Measurements from ENCODE around the gene RHBDD2. TPM values are rescaled to one million over a fixed set of nuclear protein-coding genes. Genes with fewer than 3 reads are reported as not detected.

RHBDD2 gene
- total and polyA plus RNA-seq, 10 donors, result 30.5 to 69.2 (median 47.0) TPM

DNA sequence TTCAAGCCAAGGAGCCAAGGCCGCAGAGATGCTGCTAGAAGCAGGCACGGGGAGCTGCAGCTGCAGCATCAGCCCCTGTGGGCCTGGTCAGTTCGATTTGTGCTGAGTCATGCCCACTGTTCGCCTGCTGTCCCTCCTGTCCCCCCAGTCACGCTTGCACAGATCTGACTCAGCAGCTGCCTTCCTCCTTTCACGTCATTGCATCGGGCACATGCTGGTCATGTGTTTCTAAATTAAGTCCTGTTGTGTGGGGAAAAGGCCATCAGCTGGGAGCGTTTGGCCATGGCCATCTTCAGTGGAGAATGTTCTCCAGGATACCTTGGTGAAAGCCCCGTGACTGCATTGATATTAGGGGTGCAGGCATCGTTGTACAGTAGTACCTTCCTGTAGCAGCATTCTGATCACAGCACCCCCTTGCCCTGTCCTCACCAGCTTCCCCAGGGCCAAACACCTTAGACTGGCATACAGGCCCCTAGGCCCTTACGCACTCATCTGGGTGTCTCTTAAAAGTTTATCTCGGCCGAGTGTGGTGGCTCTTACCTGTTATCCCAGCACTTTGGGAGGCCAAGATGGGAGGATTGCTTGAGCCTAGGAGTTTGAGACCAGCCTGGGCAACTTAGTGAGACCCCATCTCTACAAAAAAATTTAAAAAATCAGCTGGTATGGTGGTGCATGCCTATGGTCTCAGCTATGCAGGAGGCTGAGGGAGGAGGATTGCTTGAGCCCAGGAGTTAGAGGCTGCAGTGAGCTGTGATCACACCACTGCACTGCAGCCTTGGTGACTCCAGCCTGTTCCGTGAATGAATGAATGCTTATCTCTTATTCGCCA lies 59.3 kb downstream of the RHBDD2 start:
- H3K27me3 ChIP-seq (replicated peaks in 1 of 7), result no peaks in the 10 kb centered on the region
- DNase-seq, result no peak
- H3K4me1 ChIP-seq, result peaks cover 0 to 19% (median 0%) of the 10 kb centered on the region in 6 donors
- no peaks in the 10 kb centered on the region for H3K9me3 ChIP-seq
- no peak overlapping the region for H3K4me3 ChIP-seq
- intact Hi-C loops (cut with DNase I; ENCODE audit: low total_unique reads), result no loop called here
- TF ChIP-seq, protein P1, sequence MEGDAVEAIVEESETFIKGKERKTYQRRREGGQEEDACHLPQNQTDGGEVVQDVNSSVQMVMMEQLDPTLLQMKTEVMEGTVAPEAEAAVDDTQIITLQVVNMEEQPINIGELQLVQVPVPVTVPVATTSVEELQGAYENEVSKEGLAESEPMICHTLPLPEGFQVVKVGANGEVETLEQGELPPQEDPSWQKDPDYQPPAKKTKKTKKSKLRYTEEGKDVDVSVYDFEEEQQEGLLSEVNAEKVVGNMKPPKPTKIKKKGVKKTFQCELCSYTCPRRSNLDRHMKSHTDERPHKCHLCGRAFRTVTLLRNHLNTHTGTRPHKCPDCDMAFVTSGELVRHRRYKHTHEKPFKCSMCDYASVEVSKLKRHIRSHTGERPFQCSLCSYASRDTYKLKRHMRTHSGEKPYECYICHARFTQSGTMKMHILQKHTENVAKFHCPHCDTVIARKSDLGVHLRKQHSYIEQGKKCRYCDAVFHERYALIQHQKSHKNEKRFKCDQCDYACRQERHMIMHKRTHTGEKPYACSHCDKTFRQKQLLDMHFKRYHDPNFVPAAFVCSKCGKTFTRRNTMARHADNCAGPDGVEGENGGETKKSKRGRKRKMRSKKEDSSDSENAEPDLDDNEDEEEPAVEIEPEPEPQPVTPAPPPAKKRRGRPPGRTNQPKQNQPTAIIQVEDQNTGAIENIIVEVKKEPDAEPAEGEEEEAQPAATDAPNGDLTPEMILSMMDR (IDR thresholded peaks at IDR 0.05 in 8 of 11, conservative IDR thresholded peaks at IDR 0.05 in 3 of 11), result no peak
- peak; percentile 53 to 74 (median 69) for TF ChIP-seq POLR2AphosphoS5 (IDR thresholded peaks at IDR 0.05)
- TF ChIP-seq POLR2A (IDR thresholded peaks at IDR 0.05), result no peak
- H3K36me3 ChIP-seq, result peaks cover 0 to 31% (median 0%) of the 10 kb centered on the region in 6 donors
- 67 to 82% (median 80%) methylated on average over 13 to 15 of the region's 15 CpGs for WGBS, 5 donors
- H3K27ac ChIP-seq, result peak overlapping the region in 2 of 8 donors; percentile 6 to 33

Small RNA genes lying within 50 kb of the gene (microRNA-seq; reads per million reads assigned to microRNA genes)
- gene MIR4651, result 0.70 to 1.8 (median 0.85) reads per million in 3 donors

Other genes with a start within 250 kb of the RHBDD2 start
- gene HIP1, start 140.1 kb upstream of the RHBDD2 start, total RNA-seq, result 10 to 100 TPM; 32.0 to 52.6 (median 43.0) TPM
- 1 to 10 TPM; 3.4 to 6.4 (median 3.6) TPM for gene HIP1, start 140.1 kb upstream of the RHBDD2 start, polyA plus RNA-seq
- not detected for gene CCL26, start 106.8 kb upstream of the RHBDD2 start, total RNA-seq
- under 1 TPM in 2 of 3 donors, not detected in 1; 0.35 to 0.41 TPM for gene CCL26, start 106.8 kb upstream of the RHBDD2 start, polyA plus RNA-seq
- gene CCL24, start 65.2 kb upstream of the RHBDD2 start, total RNA-seq, result 100 to 1,000 TPM in 4 of 7 donors, 10 to 100 TPM in 3; 39.5 to 321 (median 198) TPM
- 10 to 100 TPM in 1 of 3 donors, 1 to 10 TPM in 2; 3.8 to 11.1 (median 6.8) TPM for gene CCL24, start 65.2 kb upstream of the RHBDD2 start, polyA plus RNA-seq
- 100 to 1,000 TPM; 103 to 170 (median 139) TPM for gene POR, start 36.1 kb downstream of the RHBDD2 start, total RNA-seq
- 10 to 100 TPM; 49.1 to 83.0 (median 61.4) TPM for gene POR, start 36.1 kb downstream of the RHBDD2 start, polyA plus RNA-seq
- gene TMEM120A, start 115.6 kb downstream of the RHBDD2 start, total RNA-seq, result 10 to 100 TPM; 24.9 to 57.9 (median 41.4) TPM
- gene TMEM120A, start 115.6 kb downstream of the RHBDD2 start, polyA plus RNA-seq, result 10 to 100 TPM; 30.1 to 66.2 (median 56.6) TPM
- gene STYXL1, start 169.0 kb downstream of the RHBDD2 start, total RNA-seq, result 10 to 100 TPM; 18.3 to 48.8 (median 28.4) TPM
- gene STYXL1, start 169.0 kb downstream of the RHBDD2 start, polyA plus RNA-seq, result 10 to 100 TPM; 36.3 to 60.4 (median 45.0) TPM
- gene MDH2, start 169.1 kb downstream of the RHBDD2 start, total RNA-seq, result 100 to 1,000 TPM in 3 of 7 donors, 10 to 100 TPM in 4; 62.2 to 129 (median 97.7) TPM
- gene MDH2, start 169.1 kb downstream of the RHBDD2 start, polyA plus RNA-seq, result 10 to 100 TPM; 45.5 to 74.1 (median 71.4) TPM

All from spleen (tissue), 11 donors.